Upper lobe of left lung (tissue), 6 donors: ENCODE results near the gene ZMYND11. TPM values are rescaled to one million over a fixed set of nuclear protein-coding genes. Genes with fewer than 3 reads are reported as not detected.

ENCODE experiments used
- ATAC-seq, 2 donors: fragments of 200-7000 bp; cut with Tn5 transposase; one replicate each; pipeline ENCODE4 v1.9.1; 2022; ENCODE audit warnings: mild to moderate bottlenecking in 2 of 2, moderate library complexity in 2 of 2; ENCODE audit not compliant: low FRiP score in 2 of 2
- DNase-seq, 2 donors: peaks; one replicate each; pipeline ENCODE4 v3.0.0-alpha.2; 2019 to 2020
- H3K27ac ChIP-seq, 4 donors: fragments of 200-600 bp; sonication (generic); one replicate each; pipeline ENCODE4 v1.5.1; 2016 to 2019
- H3K27me3 ChIP-seq, 4 donors: fragments of 200-600 bp; sonication (generic); one replicate each; pipeline ENCODE4 v1.5.1; 2017 to 2019
- H3K36me3 ChIP-seq, 4 donors: fragments of 200-600 bp; sonication (generic); one replicate each; pipeline ENCODE4 v1.5.1; 2016 to 2019
- H3K4me1 ChIP-seq, 4 donors: fragments of 200-600 bp; sonication (generic); one replicate each; pipeline ENCODE4 v1.5.1; 2018 to 2019
- H3K4me3 ChIP-seq, 4 donors: fragments of 200-600 bp; sonication (generic); one replicate each; pipeline ENCODE4 v1.5.1; 2017 to 2019; ENCODE audit warnings: mild to moderate bottlenecking in 2 of 4, moderate library complexity in 1 of 4
- H3K9me3 ChIP-seq, 4 donors: fragments of 200-600 bp; sonication (generic); one replicate each; pipeline ENCODE4 v1.5.1; 2018 to 2019
- CTCF ChIP-seq, 6 experiments: fragments of 450-650 bp in 4 of 6; fragments of 200-600 bp in 2 of 6; sonication (generic) in 2 of 6; IDR thresholded peaks; one replicate each; pipeline ENCODE4 v1.5.1; 2016 to 2019; ENCODE audit warnings: antibody characterized with exemption in 6 of 6
- EP300 ChIP-seq, 4 donors: sonication (generic); formaldehyde crosslinking; IDR thresholded peaks; one replicate each; pipeline ENCODE4 v1.5.1; 2017; ENCODE audit warnings: antibody characterized with exemption in 4 of 4, control low read depth in 2 of 4
- POLR2A ChIP-seq, 4 donors: fragments of 450-650 bp; IDR thresholded peaks; one replicate each; pipeline ENCODE4 v1.5.1; 2016 to 2017; ENCODE audit warnings: antibody characterized with exemption in 4 of 4, mild to moderate bottlenecking in 2 of 4
- POLR2AphosphoS5 ChIP-seq, 2 donors: sonication (generic); formaldehyde crosslinking; IDR thresholded peaks; one replicate each; pipeline ENCODE4 v1.5.1; 2017; ENCODE audit warnings: antibody characterized with exemption in 2 of 2
- WGBS, 2 donors: methylation state at CpG; one replicate each; pipeline ENCODE4 v1.1.5; 2017 to 2018; 5-methylcytosine and 5-hydroxymethylcytosine counted together
- total RNA-seq, 6 donors: library from RNA; depleted of rRNA in 4 of 6; stranded (reverse); fragments of >200 nt in 4 of 6; gene quantifications; one replicate each; pipeline versions ENCODE4 v1.1.0 to v1.2.1, GENCODE V29; 2016 to 2021
- donor health status: DM: no; HTN: no; CAD: no; lungs with moderate emphysema.
- donor health status: DM: no; HTN: yes; CAD: no; lungs with severe emphysema.

Gene ZMYND11
- total RNA-seq, 6 donors from 2014 or later = 46.1 to 76.5 (median 63.4) TPM

- DNase-seq (no peak), ATAC-seq (no peak)
- TF ChIP-seq EP300 (IDR thresholded peaks at IDR 0.05) (no peak), CTCF (IDR thresholded peaks at IDR 0.05) (no peak), POLR2A (IDR thresholded peaks at IDR 0.05) (no peak), POLR2AphosphoS5 (IDR thresholded peaks at IDR 0.05) (no peak)
- Histone ChIP-seq H3K4me3 (no peak overlapping the region), H3K9me3 (no peaks in the 10 kb centered on the region), H3K4me1 (no peaks in the 10 kb centered on the region), H3K27ac (no peak overlapping the region), H3K27me3 (no peaks in the 10 kb centered on the region), H3K36me3 (no peaks in the 10 kb centered on the region)
- 84 to 89% methylated on average over 11 of the region's 11 CpGs for WGBS, 2 donors
Measured at GRCh38 chr10:267705-268104, 132.4 kb downstream of the ZMYND11 start.

DNA sequence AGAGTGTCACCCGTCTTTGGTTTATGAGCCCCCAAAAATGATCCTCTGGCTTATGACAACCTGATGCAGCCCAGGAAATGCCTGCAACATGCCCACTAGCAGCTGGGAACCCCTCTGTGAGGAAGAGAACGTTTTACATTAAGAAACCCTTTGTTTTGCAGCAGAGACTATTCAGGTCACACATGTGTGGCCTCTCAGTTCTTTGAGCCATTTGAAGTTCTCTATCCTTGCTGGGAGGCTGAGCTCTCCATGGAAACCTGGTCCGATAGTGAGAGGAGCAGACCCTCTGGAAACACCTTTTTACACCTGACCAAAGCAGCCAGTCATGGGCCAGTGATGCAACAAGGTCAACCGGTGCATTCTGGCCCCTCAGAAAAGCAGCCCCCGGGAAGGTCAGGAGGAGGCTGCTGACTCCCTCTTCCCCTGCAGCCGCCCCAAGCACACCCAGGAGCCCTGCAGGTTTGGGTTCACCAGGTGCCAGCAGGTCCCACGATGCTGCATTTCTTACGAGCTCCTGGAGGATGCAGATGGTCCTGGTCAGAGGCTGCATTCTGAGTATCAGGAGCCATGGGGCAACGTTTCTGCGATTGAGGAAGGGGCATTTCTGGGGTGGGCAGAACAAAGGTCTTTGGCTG lies 134.3 kb downstream of the ZMYND11 start:
- no peak overlapping the region for H3K27ac ChIP-seq
- H3K36me3 ChIP-seq = no peaks in the 10 kb centered on the region
- no peak overlapping the region for H3K4me3 ChIP-seq
- H3K9me3 ChIP-seq = no peaks in the 10 kb centered on the region
- TF ChIP-seq POLR2AphosphoS5 (IDR thresholded peaks at IDR 0.05) (no peak), EP300 (IDR thresholded peaks at IDR 0.05) (no peak), POLR2A (IDR thresholded peaks at IDR 0.05) (no peak), CTCF (IDR thresholded peaks at IDR 0.05) (no peak)
- H3K4me1 ChIP-seq = no peaks in the 10 kb centered on the region
- DNase-seq (no peak), ATAC-seq (no peak)
- WGBS, 2 donors = 50 to 82% methylated on average over 2 to 10 of the region's 10 CpGs
- H3K27me3 ChIP-seq = no peaks in the 10 kb centered on the region

DNA sequence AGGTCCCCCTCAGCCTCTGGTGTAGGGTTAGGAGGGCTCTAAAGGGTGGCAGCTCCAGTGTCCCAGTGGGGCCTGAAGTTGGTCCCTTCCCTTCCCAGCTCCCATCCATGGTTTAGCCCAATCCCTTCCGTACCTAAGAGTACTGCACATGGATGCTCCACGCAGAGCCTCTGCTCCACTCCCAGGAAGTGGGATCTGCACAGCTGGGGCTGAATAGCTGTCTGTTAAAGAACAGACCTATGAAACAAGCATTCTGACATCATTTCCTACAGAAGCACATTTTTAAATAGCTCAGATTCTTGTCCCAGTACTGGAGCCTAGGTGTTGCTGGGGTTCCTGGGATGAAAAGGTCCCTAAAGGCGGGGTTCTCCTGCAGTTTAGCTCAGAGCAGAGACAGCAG lies 135.9 kb downstream of the ZMYND11 start:
- H3K4me1 ChIP-seq = no peaks in the 10 kb centered on the region
- no peak overlapping the region for H3K27ac ChIP-seq
- no peak for DNase-seq
- WGBS, 2 donors = 84 to 100% methylated on average over 3 of the region's 3 CpGs
- H3K9me3 ChIP-seq = no peaks in the 10 kb centered on the region
- TF ChIP-seq CTCF (IDR thresholded peaks at IDR 0.05) = no peak
- TF ChIP-seq POLR2A (IDR thresholded peaks at IDR 0.05) = no peak
- no peak for TF ChIP-seq POLR2AphosphoS5 (IDR thresholded peaks at IDR 0.05)
- no peak overlapping the region for H3K4me3 ChIP-seq
- H3K27me3 ChIP-seq = no peaks in the 10 kb centered on the region
- ATAC-seq = no peak
- no peaks in the 10 kb centered on the region for H3K36me3 ChIP-seq

- Histone ChIP-seq H3K9me3 (no peaks in the 10 kb centered on the region), H3K4me1 (no peaks in the 10 kb centered on the region), H3K4me3 (no peak overlapping the region), H3K36me3 (peaks cover 0 to 2% (median 0%) of the 10 kb centered on the region in 4 donors), H3K27me3 (no peaks in the 10 kb centered on the region), H3K27ac (no peak overlapping the region)
- WGBS, 2 donors = 90 to 98% methylated on average over 6 of the region's 6 CpGs
- no peak for DNase-seq
- no peak for ATAC-seq
- no peak for TF ChIP-seq EP300 (IDR thresholded peaks at IDR 0.05)
- TF ChIP-seq CTCF (IDR thresholded peaks at IDR 0.05) = no peak
- TF ChIP-seq POLR2A (IDR thresholded peaks at IDR 0.05) = no peak
- TF ChIP-seq POLR2AphosphoS5 (IDR thresholded peaks at IDR 0.05) = no peak
Measured at GRCh38 chr10:271722-272121, 136.5 kb downstream of the ZMYND11 start.

DNA sequence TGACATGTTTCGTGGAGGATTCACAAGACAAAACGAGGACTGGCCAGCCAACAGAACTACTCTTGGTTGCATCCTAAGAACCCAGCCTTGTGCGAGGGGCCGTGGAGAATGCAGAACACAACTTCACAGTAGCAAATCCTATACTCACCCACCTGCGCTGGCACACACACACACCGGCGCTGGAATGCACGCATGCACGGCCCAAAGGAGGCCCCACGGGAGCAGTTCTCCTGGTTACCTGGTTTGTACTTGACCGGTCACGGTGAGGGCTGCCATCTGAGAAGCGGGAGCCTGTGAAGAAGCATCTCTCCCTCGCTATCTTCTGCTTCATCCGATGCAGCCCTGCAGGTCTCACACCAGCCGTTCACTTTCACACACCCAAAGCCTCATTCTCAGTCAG lies 137.8 kb downstream of the ZMYND11 start:
- Histone ChIP-seq H3K27me3 (no peaks in the 10 kb centered on the region), H3K27ac (no peak overlapping the region), H3K4me1 (no peaks in the 10 kb centered on the region), H3K36me3 (peaks cover 0 to 7% (median 4%) of the 10 kb centered on the region in 4 donors), H3K9me3 (no peaks in the 10 kb centered on the region), H3K4me3 (no peak overlapping the region)
- TF ChIP-seq CTCF (IDR thresholded peaks at IDR 0.05) (no peak), POLR2A (IDR thresholded peaks at IDR 0.05) (no peak), EP300 (IDR thresholded peaks at IDR 0.05) (no peak), POLR2AphosphoS5 (IDR thresholded peaks at IDR 0.05) (no peak)
- no peak for ATAC-seq
- 94% methylated on average over 8 to 16 of the region's 16 CpGs for WGBS, 2 donors
- no peak for DNase-seq
